ENCODE data around the gene LPCAT1. TPM values are rescaled to one million over a fixed set of nuclear protein-coding genes. Genes with fewer than 3 reads are reported as not detected.
"Not testable (repeated sequence)": the region's sequence is repeated elsewhere in the genome, so short reads cannot be mapped to it uniquely, and the experiment has no call there.

Gene LPCAT1
- total and polyA plus RNA-seq, 2 donors (not counting 3 experiments of a cell fraction or from before 2014, with no cell fraction given): 28.9 to 57.2 TPM

- no peaks in the 10 kb centered on the region for H3K9me3 ChIP-seq (replicated peaks; ENCODE audit: control insufficient read depth, insufficient read depth, low read length)
- BruUV-seq (replicated peaks): no TSS peak
- dilution Hi-C loops (cut with MboI; ENCODE audit: extremely low pct_ligation_motif_present, low sequenced_read_pairs): no loop called here
- peak overlapping the region; percentile 11 for H2AFZ ChIP-seq (ENCODE audit: low read depth, low read length)
- CTCF ChIA-PET: interaction anchor here (0.9 kb wide), 1 partner anchor 13 kb away, joined by 3 read pairs; no protein-coding TSS in a partner anchor
- no peaks in the 10 kb centered on the region for H4K20me1 ChIP-seq (replicated peaks; ENCODE audit: control insufficient read depth, extremely low read depth, insufficient read depth, low read length)
- intact Hi-C loops (cut with micrococcal nuclease): no loop called here
- no peak overlapping the region for H3K9ac ChIP-seq (replicated peaks; ENCODE audit: extremely low read depth, insufficient read depth, low read length)
- peaks cover 21% of the 10 kb centered on the region for H3K4me1 ChIP-seq (ENCODE audit: control insufficient read depth, extremely low read depth, insufficient read depth, low read length)
- peak overlapping the region; percentile 55 for H3K27ac ChIP-seq (ENCODE audit: insufficient read depth, low read depth, low read length)
- H3K36me3 ChIP-seq (ENCODE audit: control insufficient read depth in 2 of 2, extremely low read depth in 1 of 2, insufficient read depth in 2 of 2, low read length in 2 of 2): no peaks in the 10 kb centered on the region
- DNase-seq (ENCODE audit: low read depth, low spot score) (peak; percentile 74), FAIRE-seq (peak; percentile 93)
- H3K4me2 ChIP-seq (ENCODE audit: insufficient read depth, low read length): no peak overlapping the region
- H3K4me3 ChIP-seq (replicated peaks in 1 of 3; ENCODE audit: insufficient read depth in 1 of 3, low read depth in 1 of 3, low read length in 3 of 3): no peak overlapping the region
- H3K79me2 ChIP-seq (ENCODE audit: control insufficient read depth, insufficient read depth, low read length): no peaks in the 10 kb centered on the region
- TF ChIP-seq MAX (IDR thresholded peaks at IDR 0.05; ENCODE audit: insufficient read depth, insufficient read length) (no peak), GATA2 (IDR thresholded peaks at IDR 0.05; ENCODE audit: insufficient read depth, insufficient read length, low read depth, low read length) (no peak), POLR2A (IDR thresholded peaks at IDR 0.05; ENCODE audit: low read depth, low read length) (no peak), JUN (IDR thresholded peaks at IDR 0.05; ENCODE audit: borderline replicate concordance, insufficient read depth, insufficient read length, low read depth) (no peak), MYC (IDR thresholded peaks at IDR 0.05; ENCODE audit: low read depth, low read length) (no peak), EZH2 (IDR thresholded peaks at IDR 0.05; ENCODE audit: borderline replicate concordance, low read depth, low read length, severe bottlenecking) (no peak), FOS (IDR thresholded peaks at IDR 0.05; ENCODE audit: borderline replicate concordance, insufficient read depth, low read length) (no peak), POLR2AphosphoS5 (IDR thresholded peaks at IDR 0.05; ENCODE audit: insufficient read depth, low read depth, low read length) (no peak)
- TF ChIP-seq, protein P1, sequence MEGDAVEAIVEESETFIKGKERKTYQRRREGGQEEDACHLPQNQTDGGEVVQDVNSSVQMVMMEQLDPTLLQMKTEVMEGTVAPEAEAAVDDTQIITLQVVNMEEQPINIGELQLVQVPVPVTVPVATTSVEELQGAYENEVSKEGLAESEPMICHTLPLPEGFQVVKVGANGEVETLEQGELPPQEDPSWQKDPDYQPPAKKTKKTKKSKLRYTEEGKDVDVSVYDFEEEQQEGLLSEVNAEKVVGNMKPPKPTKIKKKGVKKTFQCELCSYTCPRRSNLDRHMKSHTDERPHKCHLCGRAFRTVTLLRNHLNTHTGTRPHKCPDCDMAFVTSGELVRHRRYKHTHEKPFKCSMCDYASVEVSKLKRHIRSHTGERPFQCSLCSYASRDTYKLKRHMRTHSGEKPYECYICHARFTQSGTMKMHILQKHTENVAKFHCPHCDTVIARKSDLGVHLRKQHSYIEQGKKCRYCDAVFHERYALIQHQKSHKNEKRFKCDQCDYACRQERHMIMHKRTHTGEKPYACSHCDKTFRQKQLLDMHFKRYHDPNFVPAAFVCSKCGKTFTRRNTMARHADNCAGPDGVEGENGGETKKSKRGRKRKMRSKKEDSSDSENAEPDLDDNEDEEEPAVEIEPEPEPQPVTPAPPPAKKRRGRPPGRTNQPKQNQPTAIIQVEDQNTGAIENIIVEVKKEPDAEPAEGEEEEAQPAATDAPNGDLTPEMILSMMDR (IDR thresholded peaks at IDR 0.05; ENCODE audit: extremely low read depth in 1 of 2, insufficient read depth in 1 of 2, low read depth in 1 of 2, low read length in 2 of 2): no peak
- H3K9me1 ChIP-seq (replicated peaks; ENCODE audit: control insufficient read depth, extremely low read depth, insufficient read depth, low read length): no peaks in the 10 kb centered on the region
- POLR2A ChIA-PET: no interaction called here
- H3K27me3 ChIP-seq (ENCODE audit: control insufficient read depth in 2 of 2, insufficient read depth in 2 of 2, low read length in 2 of 2): no peaks in the 10 kb centered on the region
Observed at GRCh38 chr5:1568201-1568979, 44.6 kb upstream of the LPCAT1 start.

DNA sequence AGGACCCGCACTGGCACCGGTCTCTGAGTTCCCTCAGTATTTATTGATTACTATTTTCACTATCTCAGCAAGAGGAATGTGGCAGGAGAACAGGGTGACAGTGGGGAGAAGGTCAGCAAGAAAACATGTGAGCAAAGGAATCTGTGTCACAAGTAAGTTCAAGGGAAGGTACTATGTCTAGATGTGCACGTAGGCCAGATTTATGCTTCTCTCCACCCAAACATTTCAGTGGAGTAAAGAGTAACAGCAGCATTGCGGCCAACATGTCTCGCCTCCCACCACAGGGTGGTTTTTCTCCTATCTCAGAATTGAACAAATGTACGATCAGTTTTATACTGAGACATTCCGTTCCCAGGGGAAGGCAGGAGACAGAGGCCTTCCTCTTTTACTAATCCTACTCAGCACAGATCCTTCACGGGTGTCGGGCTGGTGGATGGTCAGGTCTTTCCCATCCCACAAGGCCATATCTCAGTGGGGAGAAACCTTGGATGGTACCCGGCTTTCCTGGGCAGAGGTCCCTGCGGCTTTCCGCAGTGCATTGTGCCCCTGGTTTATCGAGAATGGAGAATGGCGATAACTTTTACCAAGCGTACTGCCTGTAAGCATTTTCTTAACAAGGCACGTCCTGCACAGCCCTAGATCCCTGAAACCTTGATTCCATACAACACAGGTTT, 43.9 kb upstream of the LPCAT1 start:
- peak overlapping the region; percentile 28 for H3K27ac ChIP-seq (ENCODE audit: insufficient read depth, low read depth, low read length)
- POLR2A ChIA-PET; H3K27me3 ChIP-seq (ENCODE audit: control insufficient read depth in 2 of 2, insufficient read depth in 2 of 2, low read length in 2 of 2); H3K36me3 ChIP-seq (ENCODE audit: control insufficient read depth in 2 of 2, extremely low read depth in 1 of 2, insufficient read depth in 2 of 2, low read length in 2 of 2); H3K9me1 ChIP-seq (replicated peaks; ENCODE audit: control insufficient read depth, extremely low read depth, insufficient read depth, low read length); DNase-seq (ENCODE audit: low read depth, low spot score); intact Hi-C loops (cut with micrococcal nuclease); H3K4me2 ChIP-seq (ENCODE audit: insufficient read depth, low read length); H4K20me1 ChIP-seq (replicated peaks; ENCODE audit: control insufficient read depth, extremely low read depth, insufficient read depth, low read length); dilution Hi-C loops (cut with MboI; ENCODE audit: extremely low pct_ligation_motif_present, low sequenced_read_pairs); H3K79me2 ChIP-seq (ENCODE audit: control insufficient read depth, insufficient read depth, low read length); BruUV-seq (replicated peaks); FAIRE-seq; H3K4me3 ChIP-seq (replicated peaks in 1 of 3; ENCODE audit: insufficient read depth in 1 of 3, low read depth in 1 of 3, low read length in 3 of 3); H3K9ac ChIP-seq (replicated peaks; ENCODE audit: extremely low read depth, insufficient read depth, low read length); H2AFZ ChIP-seq (ENCODE audit: low read depth, low read length); H3K9me3 ChIP-seq (replicated peaks; ENCODE audit: control insufficient read depth, insufficient read depth, low read length): not testable (repeated sequence)
- CTCF ChIA-PET: interaction anchor here (0.9 kb wide), 1 partner anchor 12 kb away, joined by 3 read pairs; no protein-coding TSS in a partner anchor
- H3K4me1 ChIP-seq (ENCODE audit: control insufficient read depth, extremely low read depth, insufficient read depth, low read length): peaks cover 21% of the 10 kb centered on the region
